AG04449 (cell line): ENCODE results near the gene AKR1C4.
"Not testable (repeated sequence)": the region's sequence is repeated elsewhere in the genome, so short reads cannot be mapped to it uniquely, and the experiment has no call there.

Source experiments
- CTCF ChIA-PET: fragments of 350-600 bp; formaldehyde crosslinking; extraction: SDS; loops from one replicate; lab custom pipeline; 2021; ENCODE audit warnings: antibody characterized with exemption; lab: Yijun Ruan, JAX
- POLR2A ChIA-PET: fragments of 400-600, 350-600 bp; formaldehyde crosslinking; extraction: SDS; loops from one replicate; lab custom pipeline; 2020; ENCODE audit warnings: antibody characterized with exemption, inconsistent platforms; lab: Yijun Ruan, JAX
- DNase-seq: peaks from one replicate; pipeline ENCODE4 v3.0.0-alpha.2; 2010; ENCODE audit warnings: low read depth, low spot score
- H3K4me3 ChIP-seq: 2 replicates; pipeline ENCODE4 v1.5.1; 2011; ENCODE audit warnings: low read depth, mild to moderate bottlenecking, control low read depth, low read length
- TF ChIP-seq, protein P1 (sequence below): IDR thresholded peaks from one replicate; pipeline ENCODE4 v1.5.1; 2011; ENCODE audit warnings: mild to moderate bottlenecking, moderate library complexity, low read length, control low read depth, inconsistent platforms; ENCODE audit not compliant: insufficient read depth; ENCODE audit errors: missing control alignments

The AKR1C4 gene

DNA sequence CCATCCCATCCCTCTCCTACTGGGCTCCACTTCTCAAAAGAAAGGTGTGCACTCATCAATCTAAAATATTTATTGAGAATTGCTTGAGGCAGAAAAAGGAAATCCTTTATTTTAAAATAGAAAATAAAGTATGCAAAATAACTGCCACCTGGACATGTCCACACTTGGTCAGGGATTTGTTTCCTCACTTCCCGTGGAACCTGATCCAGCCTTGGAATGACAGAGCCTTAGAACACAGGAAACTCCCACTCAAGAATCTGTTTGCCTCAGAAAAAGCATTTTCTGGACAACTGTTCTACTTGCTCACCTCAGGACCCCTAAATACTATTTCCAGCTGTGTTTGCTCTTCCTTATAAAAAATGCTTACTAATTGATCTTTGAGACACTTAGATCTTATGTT is 40.7 kb upstream of the AKR1C4 start:
- no peak overlapping the region for H3K4me3 ChIP-seq
- TF ChIP-seq, protein P1, sequence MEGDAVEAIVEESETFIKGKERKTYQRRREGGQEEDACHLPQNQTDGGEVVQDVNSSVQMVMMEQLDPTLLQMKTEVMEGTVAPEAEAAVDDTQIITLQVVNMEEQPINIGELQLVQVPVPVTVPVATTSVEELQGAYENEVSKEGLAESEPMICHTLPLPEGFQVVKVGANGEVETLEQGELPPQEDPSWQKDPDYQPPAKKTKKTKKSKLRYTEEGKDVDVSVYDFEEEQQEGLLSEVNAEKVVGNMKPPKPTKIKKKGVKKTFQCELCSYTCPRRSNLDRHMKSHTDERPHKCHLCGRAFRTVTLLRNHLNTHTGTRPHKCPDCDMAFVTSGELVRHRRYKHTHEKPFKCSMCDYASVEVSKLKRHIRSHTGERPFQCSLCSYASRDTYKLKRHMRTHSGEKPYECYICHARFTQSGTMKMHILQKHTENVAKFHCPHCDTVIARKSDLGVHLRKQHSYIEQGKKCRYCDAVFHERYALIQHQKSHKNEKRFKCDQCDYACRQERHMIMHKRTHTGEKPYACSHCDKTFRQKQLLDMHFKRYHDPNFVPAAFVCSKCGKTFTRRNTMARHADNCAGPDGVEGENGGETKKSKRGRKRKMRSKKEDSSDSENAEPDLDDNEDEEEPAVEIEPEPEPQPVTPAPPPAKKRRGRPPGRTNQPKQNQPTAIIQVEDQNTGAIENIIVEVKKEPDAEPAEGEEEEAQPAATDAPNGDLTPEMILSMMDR: no peak
- CTCF ChIA-PET: no interaction called here
- POLR2A ChIA-PET: no interaction called here
- no peak for DNase-seq

DNA sequence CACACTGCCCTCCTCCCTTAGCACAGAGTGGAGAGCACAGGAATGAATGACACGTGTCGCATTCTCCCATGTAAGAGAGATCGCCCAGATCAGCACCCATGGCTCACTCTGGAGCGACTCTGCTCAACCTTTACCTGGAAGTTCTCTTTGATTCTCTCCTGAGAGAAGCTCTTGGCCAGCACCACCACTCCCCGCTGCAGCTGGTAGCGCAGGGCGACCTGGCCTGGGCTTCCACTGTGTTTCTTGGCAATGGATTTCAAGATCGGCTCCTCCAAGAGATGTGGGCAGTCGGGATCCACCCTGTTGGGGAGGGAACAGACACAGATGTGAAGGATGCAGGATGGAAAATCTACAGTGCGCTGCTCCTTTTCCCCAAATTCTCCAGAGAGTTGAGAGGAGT is 39.1 kb upstream of the AKR1C4 start:
- DNase-seq: no peak
- no peak overlapping the region for H3K4me3 ChIP-seq
- TF ChIP-seq, protein P1: no peak
- POLR2A ChIA-PET: no interaction called here
- CTCF ChIA-PET: no interaction called here

DNA sequence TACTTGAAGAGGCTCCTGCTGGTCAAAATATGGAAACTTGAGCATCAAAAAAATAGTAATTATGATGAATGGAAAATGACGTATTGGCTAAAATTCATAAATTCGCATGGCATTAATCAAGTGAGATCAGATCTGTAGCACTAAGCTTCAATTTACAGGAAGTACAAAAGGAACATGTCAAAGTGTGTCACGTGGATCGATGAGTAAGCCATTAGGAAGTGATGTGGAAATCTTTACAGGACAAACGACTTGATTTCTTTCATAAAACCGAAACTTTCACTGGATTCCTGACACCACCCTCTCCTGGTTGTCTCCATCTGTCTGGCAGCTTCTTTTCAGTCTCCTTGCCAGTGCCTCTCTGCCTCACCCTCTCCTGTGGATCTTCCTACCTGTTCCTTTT is 37.5 kb upstream of the AKR1C4 start:
- ChIA-PET CTCF (no interaction called here), POLR2A (no interaction called here)
- no peak for DNase-seq

DNA sequence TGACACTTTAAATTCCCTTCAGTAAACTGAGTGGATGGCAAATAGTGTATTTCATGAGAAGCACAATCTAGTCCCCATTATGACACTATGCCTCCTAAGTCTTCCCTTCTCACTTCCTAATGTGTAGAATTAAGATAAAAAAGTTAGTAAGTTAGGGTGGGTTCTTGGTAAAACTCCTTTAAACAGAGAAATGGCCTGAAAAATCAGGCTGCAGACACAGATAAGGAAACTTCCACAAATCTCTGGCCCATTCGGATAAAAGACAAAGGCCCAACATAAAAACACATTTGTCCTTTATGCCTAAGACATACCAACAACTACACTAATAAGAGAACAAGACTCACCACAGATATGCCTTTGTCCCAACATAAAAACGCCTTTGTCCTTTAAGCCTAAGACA is 33.1 kb upstream of the AKR1C4 start:
- H3K4me3 ChIP-seq: no peak overlapping the region
- no peak for DNase-seq
- TF ChIP-seq, protein P1: no peak
- CTCF ChIA-PET: no interaction called here
- POLR2A ChIA-PET: no interaction called here

More for the DNA sequence above, 37.5 kb upstream of the AKR1C4 start:
- H3K4me3 ChIP-seq: no peak overlapping the region
- TF ChIP-seq, protein P1: no peak

DNA sequence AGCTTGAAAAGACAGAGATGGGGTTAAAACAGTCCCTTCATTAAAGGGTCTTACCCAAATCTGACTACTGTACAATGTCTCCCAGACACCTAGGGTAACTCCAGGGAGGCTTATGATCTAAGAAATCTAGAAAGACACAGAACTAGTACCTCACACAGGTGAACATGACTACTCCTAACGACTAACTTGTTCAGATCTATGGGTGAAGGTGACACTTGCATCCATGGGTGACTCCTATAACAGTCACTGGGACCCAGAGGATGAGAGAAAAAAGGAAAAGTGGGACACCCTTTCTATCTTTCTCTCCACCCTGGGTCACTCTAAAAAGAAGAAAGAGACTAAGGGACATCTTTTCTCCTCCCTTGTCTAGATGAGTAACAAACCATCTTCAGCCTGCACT is 30.9 kb upstream of the AKR1C4 start:
- H3K4me3 ChIP-seq: no peak overlapping the region
- ChIA-PET POLR2A (no interaction called here), CTCF (no interaction called here)
- TF ChIP-seq, protein P1: no peak
- no peak for DNase-seq

DNA sequence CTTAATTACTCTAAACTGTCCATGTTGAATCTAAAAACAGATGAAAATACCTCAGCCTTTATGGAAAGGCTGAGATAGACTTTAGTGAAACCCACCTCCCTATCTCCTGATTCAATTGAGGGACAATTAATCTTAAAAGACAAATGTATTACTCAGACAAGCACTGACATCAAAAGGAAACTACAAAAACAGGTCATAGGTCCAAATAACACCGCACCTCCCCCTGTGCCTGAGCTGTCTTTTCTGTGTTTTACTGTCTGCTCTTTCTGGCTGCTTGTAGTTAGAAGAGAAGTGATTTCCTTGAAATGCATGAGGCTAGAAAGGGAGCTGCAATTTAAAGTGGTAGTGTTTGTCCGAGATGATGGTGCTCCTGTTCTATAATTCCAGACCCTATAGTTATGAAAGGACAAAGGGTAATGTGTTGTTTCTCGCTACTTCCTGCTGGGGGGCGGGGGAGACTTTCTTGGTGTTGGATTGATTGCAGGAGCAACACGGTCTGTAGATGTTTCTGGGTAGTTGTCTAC is 27.7 kb upstream of the AKR1C4 start:
- no peak overlapping the region for H3K4me3 ChIP-seq
- no peak for DNase-seq
- ChIA-PET POLR2A (no interaction called here), CTCF (no interaction called here)
- TF ChIP-seq, protein P1: no peak

DNA sequence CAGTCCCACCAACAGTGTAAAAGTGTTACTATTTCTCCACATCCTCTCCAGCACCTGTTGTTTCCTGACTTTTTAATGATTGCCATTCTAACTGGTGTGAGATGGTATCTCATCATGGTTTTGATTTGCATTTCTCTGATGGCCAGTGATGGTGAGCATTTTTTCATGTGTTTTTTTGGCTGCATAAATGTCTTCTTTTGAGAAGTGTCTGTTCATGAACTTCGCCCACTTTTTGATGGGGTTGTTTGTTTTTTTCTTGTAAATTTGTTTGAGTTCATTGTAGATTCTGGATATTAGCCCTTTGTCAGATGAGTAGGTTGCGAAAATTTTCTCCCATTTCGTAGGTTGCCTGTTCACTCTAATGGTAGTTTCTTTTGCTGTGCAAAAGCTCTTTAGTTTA is 21.1 kb upstream of the AKR1C4 start:
- CTCF ChIA-PET, H3K4me3 ChIP-seq, POLR2A ChIA-PET, DNase-seq: not testable (repeated sequence)

DNA sequence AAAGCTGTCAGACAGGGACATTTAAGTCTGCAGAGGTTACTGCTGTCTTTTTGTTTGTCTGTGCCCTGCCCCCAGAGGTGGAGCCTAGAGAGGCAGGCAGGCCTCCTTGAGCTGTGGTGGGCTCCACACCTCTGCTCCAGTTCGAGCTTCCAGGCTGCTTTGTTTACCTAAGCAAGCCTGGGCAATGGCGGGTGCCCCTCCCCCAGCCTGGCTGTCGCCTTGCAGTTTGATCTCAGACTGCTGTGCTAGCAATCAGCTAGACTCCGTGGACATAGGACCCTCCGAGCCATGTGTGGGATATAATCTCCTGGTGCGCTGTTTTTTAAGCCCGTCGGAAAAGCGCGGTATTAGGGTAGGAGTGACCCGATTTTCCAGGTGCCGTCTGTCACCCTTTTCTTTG is 16.1 kb upstream of the AKR1C4 start:
- POLR2A ChIA-PET, CTCF ChIA-PET, H3K4me3 ChIP-seq, DNase-seq: not testable (repeated sequence)
